ENCODE data around the gene MVK. TPM values are rescaled to one million over a fixed set of nuclear protein-coding genes. Genes with fewer than 3 reads are reported as not detected.

Gene MVK
- total RNA-seq, 2 experiments from 2014 or later = 16.9 to 17.1 TPM

DNA sequence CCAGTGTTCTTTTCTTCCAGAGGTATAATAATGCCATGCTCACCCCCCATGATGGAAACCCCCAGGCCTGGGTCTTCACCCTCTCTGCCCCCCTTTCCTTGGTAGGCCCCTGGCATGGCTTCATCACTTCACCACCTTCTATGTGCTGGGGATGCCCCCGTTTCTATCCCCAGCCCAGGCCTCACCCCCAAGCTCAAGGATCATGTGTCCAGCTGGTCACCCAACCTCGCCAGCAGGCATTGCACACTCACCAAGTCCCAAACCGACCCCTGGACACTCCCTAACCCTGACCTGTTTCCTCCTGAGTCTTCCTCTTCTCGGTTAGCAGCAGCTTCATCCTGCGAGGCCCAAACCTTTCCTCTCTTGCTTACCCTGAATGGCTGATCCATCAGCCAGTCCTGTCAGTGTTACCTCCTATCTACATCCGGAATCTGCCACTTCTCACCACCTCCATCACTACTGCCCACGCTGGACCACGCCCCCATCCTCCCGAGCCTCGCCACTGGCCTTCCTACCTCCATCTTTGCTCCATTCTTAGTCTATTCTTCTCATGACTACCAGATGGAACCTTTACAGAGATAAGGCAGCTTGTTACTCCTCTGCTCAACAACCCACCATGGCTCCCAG is 69.0 kb downstream of the MVK start:
- ChIA-PET CTCF (no interaction called here), POLR2A (no interaction called here)

DNA sequence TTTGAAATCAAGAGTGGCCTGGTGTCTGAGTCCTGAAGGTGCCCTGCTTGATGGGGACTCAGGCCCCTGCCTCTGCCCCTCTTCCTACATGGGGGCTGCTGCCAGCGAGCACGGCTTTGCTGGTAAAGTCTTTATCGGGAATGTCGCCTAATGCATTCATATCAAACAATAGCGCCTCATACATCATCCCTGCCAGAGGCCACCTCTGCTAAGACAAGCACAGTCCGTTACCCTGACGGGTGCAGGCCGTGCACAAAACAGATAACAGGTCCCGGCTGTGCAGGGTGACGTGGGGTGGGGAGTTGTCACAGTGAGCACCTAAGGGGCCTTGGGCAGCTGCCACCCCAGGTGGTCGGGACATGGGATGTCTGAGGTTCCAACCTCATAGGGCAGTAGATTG is 71.6 kb downstream of the MVK start:
- ChIA-PET POLR2A (no interaction called here), CTCF (no interaction called here)

DNA sequence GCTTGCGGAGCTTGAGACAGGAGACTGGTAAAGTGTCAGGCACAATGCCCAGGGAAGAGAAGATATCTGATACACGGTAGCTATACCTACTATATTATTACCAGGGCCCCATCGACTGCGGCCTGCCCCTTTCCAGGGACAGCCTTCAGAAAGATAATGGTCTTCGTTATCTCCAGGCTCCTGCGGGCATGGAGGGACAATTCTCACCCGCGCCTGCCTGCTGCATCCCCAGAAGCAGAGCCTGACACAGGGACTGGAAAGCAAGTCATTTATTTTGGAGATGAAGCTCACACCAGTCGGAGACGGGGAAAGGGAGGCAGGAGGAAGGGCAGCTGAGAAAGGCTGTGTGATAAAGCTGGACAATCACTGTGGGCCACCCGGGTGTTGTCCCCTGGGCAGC is 72.1 kb downstream of the MVK start:
- ChIA-PET POLR2A (no interaction called here), CTCF (no interaction called here)

Other genes starting within 250 kb of the MVK start
- not detected for gene MYO1H, start 225.9 kb upstream of the MVK start, total RNA-seq
- gene KCTD10, start 96.5 kb upstream of the MVK start, total RNA-seq = 10 to 100 TPM; 47.3 to 48.6 TPM
- 10 to 100 TPM; 32.7 to 33.7 TPM for gene UBE3B, start 96.2 kb upstream of the MVK start, total RNA-seq
- gene MMAB, start 290 bp upstream of the MVK start, total RNA-seq = 10 to 100 TPM; 49.0 to 49.4 TPM
- gene FAM222A, start 140.0 kb downstream of the MVK start, total RNA-seq = 1 to 10 TPM; 2.1 to 2.5 TPM

Measured in activated CD8-positive, alpha-beta memory T cell treated with anti-CD3 and anti-CD28 coated beads for 36 hours (primary cell).